GM18907 (cell line): ENCODE data around the gene PLCH1.
A peak's percentile ranks its signal among the peaks of the same experiment; 100 is the strongest.

Experiments
- ATAC-seq: cut with Tn5 transposase; IDR thresholded peaks from one replicate; pipeline ENCODE4 v1.9.1; 2021; ENCODE audit warnings: mild to moderate bottlenecking, moderate library complexity; ENCODE audit not compliant: unreplicated experiment

The PLCH1 gene

GRCh38 chr3:155744626-155745324, at the start of gene PLCH1:
Gene PLCH1 (minus strand): TSS chr3:155745071. CDS start chr3:155704224, 40,847 bp downstream.
- ATAC-seq, result peak; percentile 60

GRCh38 chr3:155792532-155792931, 47.7 kb upstream of the PLCH1 start:
- no peak for ATAC-seq

GRCh38 chr3:155791190-155791589, 46.3 kb upstream of the PLCH1 start:
- no peak for ATAC-seq

DNA sequence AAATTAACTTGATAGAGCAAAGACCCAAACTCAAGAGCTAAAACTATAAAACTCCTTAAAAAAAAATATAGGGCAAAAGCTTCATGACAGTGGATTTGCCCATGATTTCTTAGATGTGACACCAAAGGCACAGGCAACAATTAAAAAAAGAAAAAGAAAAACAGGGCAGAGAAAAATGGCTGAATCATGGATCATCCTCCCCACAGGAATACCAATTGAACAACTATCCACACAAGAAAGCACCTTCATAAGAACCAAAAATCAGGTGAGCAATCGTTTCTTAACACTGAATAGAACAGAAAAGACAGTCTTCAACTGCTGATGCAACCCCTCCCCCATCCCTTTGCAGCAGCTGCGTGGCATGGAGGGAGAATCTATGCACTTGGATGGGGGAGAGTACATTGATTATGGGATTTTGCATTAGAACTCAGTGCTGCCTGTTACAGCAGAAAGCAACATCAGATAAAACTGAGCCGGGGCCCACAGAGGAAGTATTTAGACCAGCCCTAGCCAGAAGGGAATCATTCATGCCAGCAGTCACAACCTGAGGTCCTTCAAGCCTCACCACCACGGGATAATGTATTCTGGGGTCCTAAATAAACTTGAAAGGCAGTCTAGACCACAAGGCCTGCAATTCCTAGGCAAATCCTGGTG, 45.5 kb upstream of the PLCH1 start:
- no peak for ATAC-seq

DNA sequence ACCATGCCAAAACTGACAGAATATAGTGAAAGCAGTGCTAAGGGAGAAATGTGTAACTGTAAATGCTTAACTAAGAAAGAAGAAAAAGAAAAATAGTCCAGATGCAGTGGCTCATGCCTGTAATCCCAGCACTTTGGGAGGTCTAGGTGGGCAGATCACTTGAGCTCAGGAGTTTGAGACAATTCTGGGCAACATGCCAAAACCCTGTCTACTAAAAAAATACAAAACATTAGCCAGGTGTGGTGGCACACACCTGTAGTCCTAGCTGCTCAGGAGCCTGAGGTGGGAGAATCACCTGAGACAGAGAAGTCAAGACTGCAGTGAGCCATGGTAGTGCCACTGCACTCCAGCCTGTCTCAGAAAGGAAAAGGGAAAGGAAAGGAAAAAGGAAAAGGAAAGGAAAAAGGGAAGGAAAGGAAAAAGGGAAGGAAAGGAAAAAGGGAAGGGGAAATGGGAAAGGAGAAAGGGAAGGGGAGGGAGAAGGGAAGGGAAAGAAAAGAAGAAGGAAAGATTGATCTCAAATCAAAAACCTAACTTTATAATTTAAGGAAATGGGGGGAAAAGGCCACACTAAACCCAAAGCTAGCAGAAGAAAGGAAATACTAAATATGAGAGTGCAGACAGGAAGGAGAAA, 40.9 kb upstream of the PLCH1 start:
- ATAC-seq, result no peak

DNA sequence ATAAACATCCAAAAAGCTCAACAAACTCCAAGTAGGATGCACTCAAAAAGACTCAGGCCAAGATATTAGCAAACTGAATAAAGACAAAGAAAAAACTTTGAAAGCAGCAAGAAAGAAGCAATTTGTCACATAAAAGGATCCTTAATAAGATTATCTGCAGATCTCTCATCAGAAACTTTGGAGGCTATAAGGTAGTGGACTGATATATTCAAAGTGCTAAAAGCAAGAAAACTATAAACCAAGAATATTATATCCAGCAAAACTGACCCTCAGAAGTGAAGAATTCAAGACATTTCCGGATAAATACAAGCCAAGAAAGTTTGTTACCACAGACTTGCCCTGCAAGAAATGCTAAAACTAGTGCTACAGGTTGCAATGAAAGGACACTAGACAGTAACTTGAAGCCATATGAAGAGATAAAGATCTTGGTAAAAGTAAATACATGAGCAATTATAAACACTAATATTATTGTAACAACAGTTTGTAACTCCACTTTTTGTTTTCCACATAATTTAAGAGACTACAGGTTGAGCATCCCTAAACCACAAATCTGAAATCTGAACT, 37.6 kb upstream of the PLCH1 start:
- no peak for ATAC-seq

DNA sequence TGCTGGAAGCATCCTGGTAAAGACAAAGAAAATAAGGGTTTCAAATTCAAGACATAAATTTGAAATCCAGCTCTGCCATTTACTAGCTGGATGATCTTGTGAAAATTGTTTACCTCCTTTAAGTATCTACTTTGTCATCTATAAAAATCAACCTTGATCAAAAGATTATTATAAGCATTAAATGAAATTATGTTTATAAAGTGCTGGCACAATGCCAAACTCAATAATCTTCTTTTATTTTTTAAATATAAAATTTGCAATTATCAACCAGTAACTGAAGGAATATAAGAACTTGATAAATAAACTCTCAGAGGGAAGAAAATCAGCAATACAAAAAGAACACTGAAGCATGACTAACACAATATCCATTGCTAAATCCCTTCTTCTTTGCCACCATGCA, 35.4 kb upstream of the PLCH1 start:
- no peak for ATAC-seq

DNA sequence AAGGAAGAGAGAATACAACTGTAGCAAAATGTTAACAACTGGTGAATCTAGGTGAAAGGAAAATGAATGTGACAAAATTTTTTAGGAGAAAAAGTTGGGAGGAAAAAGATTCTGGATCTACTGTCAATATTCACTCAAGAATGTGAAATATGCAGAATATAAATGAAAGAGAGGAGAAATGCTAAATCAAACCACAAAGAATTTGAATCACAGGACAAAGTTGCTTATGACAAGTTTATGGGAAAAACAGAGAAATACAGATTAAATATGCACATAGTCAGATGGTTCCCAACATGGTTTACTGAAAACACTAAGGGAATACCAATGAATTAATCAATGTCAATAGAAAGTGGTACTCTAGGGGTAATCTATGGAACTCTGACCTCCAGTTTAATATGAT, 33.6 kb upstream of the PLCH1 start:
- ATAC-seq, result no peak

DNA sequence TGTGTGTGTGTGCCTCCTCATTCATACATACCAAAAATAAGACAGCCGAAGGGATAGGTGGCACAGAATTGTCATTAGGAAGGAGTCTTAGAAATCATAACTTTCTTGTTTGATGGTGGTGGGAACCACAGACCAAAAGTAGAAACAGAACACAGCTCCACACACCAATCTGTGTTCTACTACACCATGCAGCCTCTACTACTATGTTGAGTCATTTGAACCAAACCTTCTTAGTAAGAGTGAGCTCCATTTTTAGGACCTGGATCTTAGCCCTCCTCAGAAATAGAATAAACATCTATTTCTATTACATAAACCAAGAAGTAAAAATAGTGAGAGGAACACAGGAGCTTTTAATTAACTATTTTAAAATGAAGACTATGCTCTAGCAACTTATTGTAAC, 27.9 kb upstream of the PLCH1 start:
- ATAC-seq, result no peak

- no peak for ATAC-seq
These were observed 26.3 kb upstream of the PLCH1 start for GRCh38 chr3:155771126-155771525.

DNA sequence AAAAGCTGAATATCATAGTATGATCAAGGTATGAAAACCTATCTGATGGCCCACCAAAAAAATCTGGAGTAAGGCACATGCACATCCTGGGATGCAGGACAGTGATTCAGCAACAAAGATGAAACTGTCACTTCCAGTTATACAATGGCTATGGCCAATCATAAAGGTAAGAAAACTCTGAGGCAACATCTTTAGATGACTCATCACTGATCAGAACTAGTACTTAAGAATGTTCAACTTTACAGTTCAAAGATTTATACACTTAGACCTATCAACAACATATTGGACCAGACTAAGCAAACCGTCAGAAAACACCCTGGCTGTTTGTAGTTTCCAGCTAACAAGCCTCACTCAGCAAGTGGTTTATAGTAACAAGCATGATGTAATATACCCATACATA, 21.3 kb upstream of the PLCH1 start:
- no peak for ATAC-seq

DNA sequence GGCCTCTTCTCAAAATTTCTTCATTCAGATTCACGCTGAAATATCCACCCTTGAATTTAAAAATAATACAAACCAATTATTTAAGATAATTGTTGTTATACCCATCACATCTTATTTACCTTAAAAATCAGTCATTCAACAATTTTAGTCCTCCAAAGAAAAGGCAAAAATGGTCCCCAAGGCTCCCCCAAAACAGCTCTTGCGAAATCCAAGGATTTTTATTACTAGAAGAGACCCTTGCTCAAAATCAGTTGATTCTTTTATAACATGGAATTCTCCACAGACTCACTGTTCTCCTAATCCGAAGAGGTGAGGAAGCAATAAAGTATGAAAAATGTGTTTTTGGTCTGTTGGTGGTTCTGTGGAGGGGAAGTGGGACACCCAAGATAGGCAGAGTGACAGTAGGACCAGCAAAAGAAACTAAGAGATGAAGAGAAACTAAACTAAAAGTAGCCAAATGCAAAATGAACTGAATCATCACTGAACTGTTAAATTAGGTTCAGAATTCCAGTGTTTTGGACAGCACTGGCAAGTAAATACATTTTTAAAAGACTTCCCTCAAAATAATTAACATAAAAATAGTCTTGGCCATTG, 19.1 kb upstream of the PLCH1 start:
- ATAC-seq, result no peak

DNA sequence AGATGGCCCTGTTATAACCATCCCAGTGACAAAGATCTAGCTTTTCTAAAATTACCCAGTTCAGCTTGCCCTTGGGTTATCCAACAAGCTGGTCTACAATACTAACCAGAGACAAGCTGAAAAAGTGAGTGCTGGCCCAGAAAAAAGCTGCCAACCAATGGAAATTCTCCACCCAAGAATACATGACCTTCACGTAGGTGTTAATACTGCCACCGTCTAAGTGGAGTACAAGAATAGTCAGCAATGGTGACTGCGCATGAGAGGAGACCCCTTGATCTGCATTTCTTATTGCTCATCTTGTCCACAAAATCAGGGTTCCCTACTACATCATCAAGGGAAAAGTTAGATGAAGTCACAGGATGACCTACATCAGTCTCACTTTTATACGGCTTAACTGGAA, 15.8 kb upstream of the PLCH1 start:
- no peak for ATAC-seq

- ATAC-seq, result no peak
These were observed 12.7 kb upstream of the PLCH1 start for GRCh38 chr3:155757577-155757976.

- no peak for ATAC-seq
These were observed 8.3 kb upstream of the PLCH1 start for GRCh38 chr3:155753038-155753639.

- no peak for ATAC-seq
These were observed 3.9 kb upstream of the PLCH1 start for GRCh38 chr3:155748611-155749365.

DNA sequence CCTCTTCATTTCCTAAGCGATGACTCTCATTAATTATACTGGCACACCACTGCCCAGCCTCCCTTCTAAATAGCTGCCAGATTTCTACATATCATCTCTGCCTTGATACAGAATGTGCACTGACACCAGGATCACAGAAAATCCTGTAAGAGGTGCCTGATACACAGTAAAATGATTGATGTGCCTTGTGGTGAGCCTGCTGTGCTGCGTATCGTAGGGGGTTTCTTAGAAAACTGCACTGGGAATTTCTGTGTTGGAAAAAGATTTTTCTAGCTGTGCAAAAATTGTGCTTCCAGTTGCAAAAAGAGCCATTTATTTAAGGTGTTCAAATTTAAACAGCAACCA, 3.0 kb upstream of the PLCH1 start:
- no peak for ATAC-seq

DNA sequence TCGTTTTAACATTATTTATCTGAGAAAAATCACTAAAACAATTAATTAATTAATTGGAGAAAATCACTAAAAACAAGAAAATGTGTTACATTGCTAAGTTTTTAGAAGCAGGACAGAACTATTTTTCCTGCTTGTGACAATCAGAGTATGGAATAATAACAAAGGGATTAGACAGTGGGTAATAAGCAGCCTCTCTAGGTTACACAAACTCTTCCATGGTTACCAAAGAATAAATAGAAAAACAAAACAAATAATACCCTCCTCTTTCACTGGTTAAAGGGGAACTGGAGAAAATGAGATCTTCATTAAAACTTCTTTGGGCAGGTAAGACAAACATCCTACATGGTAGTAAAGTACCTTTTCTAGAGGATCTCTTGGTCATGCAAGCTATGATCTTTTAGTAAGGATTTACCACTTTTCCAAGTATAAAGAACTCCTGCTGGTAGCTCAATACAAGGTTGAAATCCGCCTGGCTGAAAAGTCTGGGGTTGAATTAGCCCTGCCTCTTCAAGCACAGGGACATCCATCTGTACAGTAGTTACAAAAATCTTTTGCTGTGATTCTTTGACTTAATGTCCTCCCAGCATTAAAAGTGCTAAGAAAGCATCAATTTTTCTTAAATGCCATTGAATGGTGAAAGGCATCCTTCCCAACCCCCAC, 2.5 kb upstream of the PLCH1 start:
- no peak for ATAC-seq

GRCh38 chr3:155746703-155747102, 1.8 kb upstream of the PLCH1 start:
- no peak for ATAC-seq
